A172 (cell line): ENCODE data around the gene RHBDL2. TPM values are rescaled to one million over a fixed set of nuclear protein-coding genes. Genes with fewer than 3 reads are reported as not detected.
"Not testable (repeated sequence)": the region's sequence is repeated elsewhere in the genome, so short reads cannot be mapped to it uniquely, and the experiment has no call there.

Experiments
- DNase-seq: peaks from one replicate; pipeline ENCODE4 v3.0.0-alpha.2; 2015; ENCODE audit warnings: low spot score
- total RNA-seq: library from RNA; depleted of rRNA; stranded (reverse); fragments of >200 nt; shearing (Covaris generic); gene quantifications from 2 replicates; pipeline ENCODE4 v1.2.3, GENCODE V29; 2014

Gene RHBDL2
- total RNA-seq, 1 experiment from 2014 or later = 1.2 TPM

DNA sequence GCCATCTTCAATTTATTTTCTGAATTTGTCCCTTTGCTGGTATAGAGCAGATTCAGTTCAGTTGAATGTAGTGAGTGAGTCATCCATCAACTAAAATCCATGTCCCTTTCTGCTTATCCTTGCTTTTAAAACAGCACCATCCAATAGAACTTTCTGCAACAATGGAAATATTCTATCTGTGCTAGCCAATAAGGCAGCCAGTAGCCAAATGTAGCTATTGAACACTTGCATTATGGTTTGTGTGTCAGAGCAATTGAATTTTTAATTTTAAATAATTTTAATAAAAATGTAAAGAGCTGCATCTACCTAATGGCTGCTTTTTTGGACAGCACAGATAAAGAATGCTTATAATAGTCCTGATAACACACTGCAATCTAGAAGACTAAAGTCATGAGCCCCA is 60.1 kb downstream of the RHBDL2 start, which contains the start of gene GJA9:
GJA9 (minus strand) TSS at position 101 of the 400 bp plus-strand sequence. CDS start 5,489 bp downstream, outside the sequence.
- DNase-seq = no peak

DNA sequence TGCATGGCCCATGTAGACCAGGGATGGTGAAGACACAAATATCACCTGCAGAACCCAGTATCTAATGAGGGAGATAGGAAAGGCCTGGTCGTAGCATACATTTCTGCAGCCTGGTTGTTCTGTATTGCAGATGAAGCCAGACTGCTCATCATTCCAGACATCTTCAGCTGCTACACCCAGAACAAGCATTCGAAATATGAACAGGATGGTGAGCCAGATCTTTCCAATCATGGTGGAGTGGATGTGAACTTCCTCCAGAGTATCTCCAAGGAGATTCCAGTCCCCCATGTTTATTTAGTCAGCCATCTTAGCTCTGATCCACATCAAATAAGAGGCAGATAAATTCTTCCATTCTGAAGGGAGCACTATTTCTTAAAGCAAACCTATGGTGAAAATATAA is 65.8 kb downstream of the RHBDL2 start:
- no peak for DNase-seq

DNA sequence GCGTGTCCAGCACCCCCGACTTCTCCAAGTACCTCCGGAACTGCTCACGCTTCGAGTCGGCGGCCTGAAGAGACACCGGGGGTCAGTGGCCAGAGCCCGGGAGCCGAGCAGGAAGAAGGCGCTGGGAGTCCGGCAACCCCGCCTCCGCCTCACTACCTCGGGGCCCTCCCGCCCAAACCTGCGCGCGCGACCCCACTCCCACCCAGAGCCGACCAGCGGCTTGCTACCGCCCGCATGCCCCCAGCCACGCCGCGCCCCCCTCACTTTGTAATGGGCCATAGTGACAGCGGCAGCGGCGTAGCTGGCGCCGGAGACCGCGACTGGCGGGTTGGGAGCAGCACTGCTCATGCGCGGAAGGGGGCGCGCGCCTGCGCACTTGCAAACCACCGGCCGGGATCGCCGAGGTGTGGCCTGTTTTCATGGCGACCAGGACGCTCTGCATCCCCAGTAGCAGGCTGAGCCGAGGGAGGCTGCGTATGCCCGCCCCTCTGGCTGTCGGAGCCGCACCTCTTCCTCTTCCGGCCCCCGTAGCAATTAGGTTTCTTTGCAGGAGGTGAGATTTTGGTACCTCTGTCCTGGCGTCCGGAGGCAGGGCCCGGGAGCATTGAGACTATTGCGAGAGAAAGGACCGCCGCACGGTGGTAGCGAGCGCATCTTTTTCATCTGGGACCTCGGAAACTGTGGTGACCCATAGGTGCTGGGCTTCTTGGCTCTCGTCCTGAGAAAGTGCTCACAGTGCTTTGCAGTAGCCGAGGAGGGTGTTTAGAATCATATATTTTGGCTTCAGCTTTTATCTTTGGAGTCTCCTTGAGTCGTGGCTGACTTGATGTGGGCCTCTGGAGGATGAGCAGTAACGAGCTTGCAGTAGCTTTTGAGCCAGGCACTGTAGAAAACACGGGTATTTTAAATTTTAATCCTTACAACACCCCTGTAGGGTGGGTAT is 68.3 kb downstream of the RHBDL2 start, which contains the start of gene MYCBP:
MYCBP (minus strand) TSS at position 322 of the 943 bp plus-strand sequence; CDS start at position 279, 43 bp downstream.
- peak; percentile 87 for DNase-seq

DNA sequence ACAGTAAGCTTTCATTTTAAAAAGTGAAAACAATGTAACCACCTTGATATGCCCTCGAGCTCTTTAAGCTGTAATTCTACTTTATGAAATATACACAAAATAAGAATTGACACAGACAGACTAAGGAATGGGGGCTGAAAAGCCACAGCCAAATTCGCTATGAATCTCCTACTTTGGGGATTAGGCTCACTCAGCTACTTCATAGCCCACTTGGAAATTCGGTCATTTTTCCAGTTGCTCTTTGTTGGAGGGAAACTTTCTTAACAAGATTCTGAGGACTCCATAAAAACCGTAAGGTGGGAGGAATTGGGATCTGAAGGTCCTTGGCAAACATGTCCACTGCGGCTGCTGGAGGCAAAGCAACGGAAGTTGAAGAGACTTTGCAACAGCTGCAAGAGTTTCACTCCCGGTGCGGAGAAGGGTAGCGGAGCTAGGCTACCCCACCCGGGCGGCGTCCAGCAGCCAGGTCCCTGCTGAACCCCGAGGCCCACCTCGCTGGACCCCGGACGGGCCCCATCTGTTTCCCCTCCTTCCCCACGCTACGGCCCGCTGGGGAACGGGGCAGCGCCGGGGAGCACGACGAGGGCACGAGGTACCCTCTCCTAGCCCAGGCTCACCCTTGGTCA is 69.1 kb downstream of the RHBDL2 start:
- DNase-seq = no peak

DNA sequence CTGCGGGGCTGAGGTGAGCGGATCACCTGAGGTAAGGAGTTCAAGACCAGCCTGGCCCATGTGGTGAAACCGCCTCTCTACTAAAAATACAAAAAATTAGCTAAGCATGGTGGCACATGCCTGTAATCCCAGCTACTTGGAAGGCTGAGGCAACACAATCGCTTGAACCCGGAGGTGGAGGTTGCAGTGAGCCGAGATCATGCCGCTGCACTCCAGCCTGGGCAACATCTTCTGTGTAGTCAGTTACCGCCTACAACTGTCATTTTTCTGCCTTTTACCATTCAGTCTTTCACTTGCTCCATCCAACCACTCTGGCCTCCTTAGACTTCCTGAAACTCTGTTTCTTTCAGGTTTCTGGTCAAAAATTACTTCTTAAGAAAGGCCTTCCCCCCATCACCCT is 70.6 kb downstream of the RHBDL2 start:
- no peak for DNase-seq

DNA sequence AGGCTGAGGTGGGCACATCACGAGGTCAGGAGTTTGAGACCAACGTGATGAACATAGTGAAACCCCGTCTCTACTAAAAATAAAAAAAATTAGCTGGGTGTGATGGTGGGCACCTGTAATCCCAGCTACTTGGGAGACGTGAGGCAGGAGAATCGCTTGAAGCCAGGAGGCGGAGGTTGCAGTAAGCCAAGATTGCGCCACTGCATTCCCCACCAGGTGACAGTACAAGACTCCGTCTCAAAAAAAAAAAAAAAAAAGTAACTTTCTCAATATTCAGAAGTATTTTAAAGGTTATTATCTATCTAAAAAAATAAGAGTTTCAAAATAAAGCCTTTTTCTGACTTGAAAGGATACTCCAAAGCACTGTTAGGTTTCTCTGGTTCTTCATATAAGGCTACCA is 74.4 kb downstream of the RHBDL2 start:
- no peak for DNase-seq

DNA sequence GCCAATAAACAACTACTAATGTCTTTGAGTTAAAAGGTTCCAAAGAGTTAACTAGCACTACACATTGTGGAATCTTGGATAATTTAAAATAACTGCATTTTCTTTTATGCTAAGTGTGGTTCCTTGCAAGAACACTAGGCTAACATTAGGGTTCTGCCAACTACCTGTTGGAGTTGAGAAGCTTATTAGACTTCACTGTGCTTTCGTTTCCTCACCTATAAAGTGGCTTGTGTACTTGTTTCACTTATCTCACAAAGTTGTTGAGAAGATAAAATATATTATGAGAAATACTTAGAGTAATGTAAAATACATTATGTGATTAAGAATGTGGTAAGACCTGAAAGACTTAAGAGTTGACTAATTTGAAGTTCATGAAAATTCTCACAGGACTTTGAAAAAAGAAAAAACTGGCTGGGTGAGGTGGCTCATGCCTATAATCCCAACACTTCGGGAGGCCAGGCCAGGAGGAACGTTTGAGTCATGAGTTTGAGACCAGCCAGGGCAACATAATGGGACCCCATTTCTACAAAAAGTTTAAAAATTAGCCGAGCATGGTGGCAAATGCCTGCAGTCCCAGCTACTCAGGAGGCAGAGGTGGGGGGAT is 76.4 kb downstream of the RHBDL2 start:
- no peak for DNase-seq

DNA sequence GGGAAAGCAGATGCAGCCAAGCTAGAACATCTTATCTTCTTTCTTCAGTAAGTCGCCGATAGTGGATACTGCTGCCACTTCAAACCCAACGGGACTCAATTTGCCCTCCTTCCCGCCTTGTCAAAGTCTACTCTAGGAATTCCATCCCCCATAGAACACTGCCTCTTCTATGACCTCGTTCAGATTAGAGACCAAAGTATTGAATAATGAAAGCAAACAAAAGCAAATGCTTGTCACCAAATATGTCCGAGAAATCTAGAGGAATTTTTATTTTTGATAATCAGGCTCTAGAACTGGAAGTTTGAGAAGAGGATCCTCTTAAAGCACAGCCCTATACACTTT is 81.2 kb downstream of the RHBDL2 start:
- peak; percentile 2 for DNase-seq

DNA sequence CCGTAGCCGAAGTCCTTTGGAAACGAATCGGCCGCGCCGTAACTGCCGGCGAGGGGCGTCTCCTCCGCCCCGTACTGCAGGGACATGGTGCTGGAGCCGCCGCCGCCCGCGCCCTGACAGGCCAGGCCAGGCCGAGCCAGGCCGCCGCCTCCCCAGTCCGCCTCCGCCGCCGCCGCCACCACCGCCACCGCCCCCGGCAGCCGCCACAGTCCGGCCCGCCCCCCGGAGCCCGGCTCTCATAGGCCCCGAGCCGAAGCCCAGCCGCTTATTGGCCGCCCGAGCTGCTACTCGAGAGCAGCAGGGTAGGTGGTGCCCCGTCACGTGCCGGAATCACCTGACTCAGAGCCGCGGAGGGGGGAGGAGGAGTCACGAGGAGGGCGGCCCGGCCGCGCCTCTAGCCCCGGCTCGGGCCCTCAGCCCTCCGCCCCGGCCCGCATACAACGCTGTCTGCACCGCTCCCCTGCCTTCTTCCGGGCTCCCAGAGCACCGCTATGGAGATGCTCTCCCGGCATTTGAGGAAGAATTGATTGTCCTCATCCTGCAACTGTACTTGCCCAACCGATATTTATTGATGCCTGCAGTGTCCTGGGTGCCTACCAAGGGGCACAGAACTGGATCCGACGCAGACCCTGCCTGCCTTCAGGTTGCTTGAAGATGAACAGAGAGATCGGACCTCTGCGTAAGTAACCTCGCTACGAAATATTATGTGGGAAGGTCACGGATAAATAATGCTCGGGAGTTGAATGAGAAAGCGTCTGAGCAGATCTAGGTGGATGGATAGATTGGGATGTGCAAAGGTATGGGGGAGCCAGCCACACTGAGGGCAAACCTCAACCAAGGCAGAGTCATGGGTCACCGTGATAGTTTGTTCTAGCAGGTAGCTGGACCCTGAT is 81.8 kb downstream of the RHBDL2 start, which contains the start of gene RRAGC:
RRAGC (minus strand) TSS at position 212 of the 893 bp plus-strand sequence; CDS start at position 86, 126 bp downstream.
- DNase-seq = peak; percentile 88

DNA sequence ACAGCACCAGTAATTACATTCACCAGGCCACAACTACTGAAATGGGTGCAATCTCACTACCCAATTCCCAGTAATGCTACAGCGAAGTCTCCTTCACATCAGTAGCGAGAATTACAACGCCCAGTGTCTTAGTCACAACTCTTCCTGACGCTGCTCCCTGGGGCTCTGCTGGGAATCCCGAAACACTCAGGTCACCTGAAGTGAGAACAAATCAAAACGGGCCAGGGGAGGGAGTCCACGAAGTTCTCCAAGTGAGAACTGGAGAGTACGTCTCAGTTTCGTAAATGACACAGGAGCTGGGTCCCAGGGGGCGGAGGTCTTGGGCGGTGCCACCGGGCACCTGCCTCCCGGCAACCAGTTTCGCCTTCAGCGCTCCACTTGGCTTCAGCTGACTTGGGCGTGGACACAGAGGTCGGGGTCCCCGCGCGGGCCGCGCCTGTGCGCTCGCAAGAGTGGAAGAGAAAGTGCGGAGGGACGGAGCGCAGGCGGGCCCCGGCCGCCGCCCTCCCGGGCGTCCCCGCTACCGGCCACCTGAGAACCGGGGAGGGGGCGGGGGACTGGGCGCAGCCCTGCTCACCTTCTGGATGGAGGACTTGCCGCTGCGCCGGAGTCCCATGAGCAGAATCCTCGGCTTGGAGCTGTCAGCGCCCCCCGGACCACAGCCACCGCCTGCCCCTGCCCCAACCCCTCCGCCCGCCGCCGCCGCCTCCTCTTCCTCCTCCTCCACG is 82.6 kb downstream of the RHBDL2 start:
- DNase-seq = peak; percentile 36

DNA sequence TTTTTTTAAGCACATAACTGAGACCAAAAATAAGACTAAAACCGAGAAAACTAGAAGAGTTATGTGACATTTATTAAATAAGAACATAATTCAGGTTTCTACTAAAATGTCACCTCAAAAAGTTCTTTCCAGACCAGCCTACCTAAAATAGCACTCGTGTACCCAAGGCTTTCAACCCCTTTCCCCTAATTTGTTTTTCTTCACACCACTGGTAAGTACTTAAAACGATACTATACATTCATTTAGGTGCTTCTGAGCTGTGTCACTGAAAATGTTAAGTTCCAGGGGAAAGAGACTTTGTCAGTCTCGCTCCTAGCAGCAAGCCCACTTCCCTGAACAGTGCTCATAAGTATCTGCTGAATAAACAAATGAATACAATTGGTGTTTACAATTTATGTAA is 88.8 kb downstream of the RHBDL2 start:
- no peak for DNase-seq

DNA sequence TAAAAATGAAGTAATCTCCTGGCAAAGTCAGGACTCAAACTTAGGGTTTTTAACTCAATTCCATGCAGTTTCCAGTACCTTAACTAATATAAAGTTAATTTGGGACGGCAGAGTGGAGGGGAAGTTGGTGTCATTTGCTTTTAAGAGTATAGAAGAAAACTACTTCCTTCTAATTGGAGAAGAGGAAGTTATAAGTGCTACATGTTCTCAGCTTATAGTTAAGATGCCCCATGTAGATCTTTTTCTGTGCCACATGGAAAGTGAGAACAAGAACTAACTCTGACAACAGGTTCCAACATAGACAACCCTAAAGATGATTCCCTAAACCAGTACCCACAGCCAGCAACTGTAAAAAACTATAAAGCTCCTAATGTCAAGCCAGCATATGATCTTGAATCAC is 93.6 kb downstream of the RHBDL2 start:
- DNase-seq = no peak

DNA sequence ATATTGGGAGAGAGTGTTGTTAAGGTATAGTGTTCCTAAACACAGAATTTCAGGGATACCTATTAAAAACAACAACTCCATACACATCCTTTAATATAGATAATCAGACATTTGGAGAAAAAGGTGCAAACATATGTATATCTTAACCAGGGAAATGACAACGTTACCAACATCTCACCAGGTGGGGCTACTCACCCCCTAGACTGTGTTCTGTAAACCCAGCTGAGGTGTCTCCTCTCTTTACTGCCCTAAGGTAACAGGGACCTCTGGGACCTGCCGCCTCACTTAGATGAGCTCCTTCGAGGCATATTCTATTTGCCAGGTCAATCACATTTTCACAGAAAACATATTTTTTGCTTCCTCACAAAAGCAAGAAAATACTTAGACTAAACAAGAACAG is 95.4 kb downstream of the RHBDL2 start:
- no peak for DNase-seq

DNA sequence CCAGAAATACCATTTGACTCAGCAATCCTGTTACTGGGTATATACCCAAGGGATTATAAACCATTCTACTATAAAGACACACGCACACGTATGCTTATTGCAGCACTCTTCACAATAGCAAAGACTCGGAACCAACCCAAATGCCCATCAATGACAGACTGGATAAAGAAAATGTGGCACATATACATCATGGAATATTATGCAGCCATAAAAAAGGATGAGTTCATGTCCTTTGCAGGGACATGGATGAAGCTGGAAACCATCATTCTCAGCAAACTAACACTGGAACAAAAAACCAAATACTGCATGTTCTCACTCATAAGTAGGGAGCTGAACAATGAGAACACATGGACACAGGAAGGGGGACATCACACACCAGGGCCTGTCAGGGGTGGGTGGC is 96.5 kb downstream of the RHBDL2 start:
- not testable (repeated sequence) for DNase-seq

DNA sequence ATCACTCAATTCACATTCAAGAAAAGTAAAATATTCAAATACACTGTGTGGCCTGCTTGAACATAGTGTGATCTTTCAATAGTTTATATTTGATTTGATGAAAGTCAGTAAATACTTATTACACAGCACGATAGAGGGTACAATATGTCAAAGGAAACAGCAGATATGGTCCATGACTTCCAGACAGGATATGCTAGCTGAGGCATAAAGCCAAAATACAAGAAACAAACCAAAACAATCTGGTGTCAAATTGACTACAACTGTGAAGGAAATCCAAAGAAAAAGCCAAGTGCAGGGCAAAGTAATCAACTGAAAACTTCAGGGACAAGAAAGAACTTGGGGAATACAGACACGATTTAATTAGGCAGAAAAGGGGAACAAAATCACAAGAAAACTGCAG is 101.3 kb downstream of the RHBDL2 start:
- DNase-seq = no peak

DNA sequence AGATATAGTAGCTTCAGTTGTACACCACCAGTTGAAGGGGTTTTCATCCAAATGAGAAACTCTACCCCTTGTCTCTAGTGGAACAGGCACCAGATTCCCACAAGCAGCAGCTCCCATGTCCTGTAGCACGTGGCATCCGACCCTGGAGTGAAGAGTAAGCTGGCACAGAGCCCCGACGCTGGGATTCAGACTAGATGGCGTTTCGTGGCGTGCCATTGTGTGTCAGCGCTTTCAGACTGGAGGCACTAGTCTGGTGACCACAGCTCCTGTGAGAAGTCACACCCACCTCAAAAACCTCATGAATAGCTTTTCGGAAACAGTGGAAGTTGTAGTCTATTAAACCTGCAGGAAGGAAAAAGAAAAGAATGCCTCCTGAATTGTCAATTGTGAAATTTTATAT is 102.3 kb downstream of the RHBDL2 start:
- DNase-seq = no peak

DNA sequence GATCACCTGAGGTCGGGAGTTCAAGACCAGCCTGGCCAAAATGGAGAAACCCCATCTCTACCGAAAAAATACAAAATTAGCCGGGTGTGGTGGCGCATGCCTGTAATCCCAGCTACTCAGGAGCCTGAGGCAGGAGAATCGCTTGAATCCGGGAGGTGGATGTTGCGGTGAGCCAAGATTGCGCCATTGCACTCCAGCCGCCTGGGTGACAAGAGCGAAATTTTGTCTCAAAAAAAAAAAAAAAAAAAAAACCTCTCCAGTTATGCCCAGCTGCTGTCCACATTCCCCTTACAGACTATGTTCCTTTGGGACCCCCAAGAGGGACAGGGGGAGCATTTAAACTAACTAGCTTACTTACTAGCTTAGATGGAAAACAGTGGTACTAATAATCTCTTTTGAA is 105.3 kb downstream of the RHBDL2 start:
- DNase-seq = not testable (repeated sequence)
